Cortex of kidney (tissue), 1 donor: ENCODE measurements around the gene ASCC1.
"Not testable (repeated sequence)": the region's sequence is repeated elsewhere in the genome, so short reads cannot be mapped to it uniquely, and the experiment has no call there.

Experiments
- DNase-seq: peaks from one replicate; lab custom pipeline; 2025; lab: John Stamatoyannopoulos, UW

Gene ASCC1

GRCh38 chr10:72248468-72249151, 32.5 kb upstream of the ASCC1 start:
- DNase-seq: no peak

- DNase-seq: no peak
Measured at GRCh38 chr10:72245949-72246525, 30.0 kb upstream of the ASCC1 start.

- DNase-seq: no peak
Measured at GRCh38 chr10:72244573-72245038, 28.5 kb upstream of the ASCC1 start.

GRCh38 chr10:72243822-72244437, 27.9 kb upstream of the ASCC1 start:
- DNase-seq: no peak

- DNase-seq: no peak
Measured at GRCh38 chr10:72242675-72243074, 26.6 kb upstream of the ASCC1 start.

- DNase-seq: no peak
Measured at GRCh38 chr10:72241691-72242252, 25.7 kb upstream of the ASCC1 start.

- DNase-seq: no peak
Measured at GRCh38 chr10:72240371-72240770, 24.3 kb upstream of the ASCC1 start.

- DNase-seq: no peak
Measured at GRCh38 chr10:72239409-72239808, 23.3 kb upstream of the ASCC1 start.

GRCh38 chr10:72238392-72239175, 22.5 kb upstream of the ASCC1 start:
- DNase-seq: no peak

GRCh38 chr10:72235544-72236279, 19.6 kb upstream of the ASCC1 start:
- no peak for DNase-seq

- DNase-seq: no peak
Measured at GRCh38 chr10:72234560-72235095, 18.6 kb upstream of the ASCC1 start.

GRCh38 chr10:72233621-72234020, 17.5 kb upstream of the ASCC1 start:
- DNase-seq: no peak

GRCh38 chr10:72229261-72230251, 13.5 kb upstream of the ASCC1 start:
- no peak for DNase-seq

- no peak for DNase-seq
Measured at GRCh38 chr10:72228318-72228751, 12.3 kb upstream of the ASCC1 start.

- DNase-seq: no peak
Measured at GRCh38 chr10:72227826-72228225, 11.8 kb upstream of the ASCC1 start.

- DNase-seq: no peak
Measured at GRCh38 chr10:72226418-72227027, 10.4 kb upstream of the ASCC1 start.

GRCh38 chr10:72224191-72224590, 8.1 kb upstream of the ASCC1 start:
- not testable (repeated sequence) for DNase-seq

- DNase-seq: no peak
Measured at GRCh38 chr10:72223743-72224101, 7.6 kb upstream of the ASCC1 start.

- DNase-seq: no peak
Measured at GRCh38 chr10:72221278-72221677, 5.2 kb upstream of the ASCC1 start.

- DNase-seq: no peak
Measured at GRCh38 chr10:72220637-72221036, 4.6 kb upstream of the ASCC1 start.
